ENCODE measurements around the gene GPR137B. TPM values are rescaled to one million over a fixed set of nuclear protein-coding genes. Genes with fewer than 3 reads are reported as not detected.
"Not testable (repeated sequence)": the region's sequence is repeated elsewhere in the genome, so short reads cannot be mapped to it uniquely, and the experiment has no call there.

The GPR137B gene
- total RNA-seq, 2 experiments from 2014 or later: 7.2 to 8.1 TPM

- ATAC-seq (no peak), DNase-seq (no peak)
- ChIA-PET CTCF (interaction anchor here (1.4 to 1.8 kb wide), 2 partner anchors 11 to 14 kb away, joined by 3 to 5 read pairs; no protein-coding TSS in a partner anchor), POLR2A (interaction anchor here (0.6 to 1.4 kb wide), 3 partner anchors 8 to 191 kb away, joined by 3 to 4 read pairs (median 4); no protein-coding TSS in a partner anchor)
- no peaks in the 10 kb centered on the region for H3K9me3 Mint-ChIP-seq
- no peak overlapping the region for H3K27ac Mint-ChIP-seq
- intact Hi-C loops (cut with micrococcal nuclease): no loop called here
- peaks cover 27% of the 10 kb centered on the region for H3K4me1 Mint-ChIP-seq (ENCODE audit: low read depth)
- TF ChIP-seq CTCF (IDR thresholded peaks at IDR 0.05): no peak
- H3K36me3 Mint-ChIP-seq (ENCODE audit: low read depth): peaks cover 2% of the 10 kb centered on the region
- no peak overlapping the region for H3K4me3 Mint-ChIP-seq
- H3K27me3 Mint-ChIP-seq: no peaks in the 10 kb centered on the region
Measured at GRCh38 chr1:236155399-236155767, 13.0 kb downstream of the GPR137B start.

- no peak for ATAC-seq
- Mint-ChIP-seq H3K9me3 (peaks cover 2% of the 10 kb centered on the region), H3K4me1 (ENCODE audit: low read depth) (peaks cover 32% of the 10 kb centered on the region), H3K36me3 (ENCODE audit: low read depth) (peaks cover 8% of the 10 kb centered on the region), H3K4me3 (no peak overlapping the region), H3K27me3 (no peaks in the 10 kb centered on the region), H3K27ac (no peak overlapping the region)
- no peak for TF ChIP-seq CTCF (IDR thresholded peaks at IDR 0.05)
- ChIA-PET POLR2A (interaction anchor here (1.0 to 1.4 kb wide), 3 partner anchors 9 to 241 kb away, joined by 3 to 4 read pairs (median 4); no protein-coding TSS in a partner anchor), CTCF (interaction anchor here (1.4 to 1.8 kb wide), 2 partner anchors 12 to 15 kb away, joined by 3 to 5 read pairs; no protein-coding TSS in a partner anchor)
- intact Hi-C loops (cut with micrococcal nuclease): no loop called here
- no peak for DNase-seq
Measured at GRCh38 chr1:236155841-236156503, 13.6 kb downstream of the GPR137B start.

- CTCF ChIA-PET: interaction anchor here (1.8 kb wide), 1 partner anchor 13 kb away, joined by 5 read pairs; no protein-coding TSS in a partner anchor
- POLR2A ChIA-PET: interaction anchor here (0.6 to 1.4 kb wide), 4 partner anchors 10 to 240 kb away, joined by 3 to 4 read pairs (median 4); no protein-coding TSS in a partner anchor
Measured at GRCh38 chr1:236156512-236157208, 14.3 kb downstream of the GPR137B start.

GRCh38 chr1:236158072-236158471 lies 15.7 kb downstream of the GPR137B start:
- Mint-ChIP-seq H3K36me3 (ENCODE audit: low read depth) (peaks cover 20% of the 10 kb centered on the region), H3K9me3 (peaks cover 15% of the 10 kb centered on the region), H3K4me1 (ENCODE audit: low read depth) (peaks cover 38% of the 10 kb centered on the region)
- H3K4me3 Mint-ChIP-seq; H3K27ac Mint-ChIP-seq; intact Hi-C loops (cut with micrococcal nuclease); DNase-seq; H3K27me3 Mint-ChIP-seq; ATAC-seq: not testable (repeated sequence)
- CTCF ChIA-PET: interaction anchor here (1.2 kb wide), 1 partner anchor 54 kb away, joined by 3 read pairs; no protein-coding TSS in a partner anchor
- POLR2A ChIA-PET: interaction anchor here (0.7 to 2.7 kb wide), 2 partner anchors 11 to 300 kb away, joined by 3 to 7 read pairs; no protein-coding TSS in a partner anchor

More at GRCh38 chr1:236156512-236157208, 14.3 kb downstream of the GPR137B start:
- ATAC-seq: peak; percentile 83
- peaks cover 15% of the 10 kb centered on the region for H3K36me3 Mint-ChIP-seq (ENCODE audit: low read depth)
- peaks cover 8% of the 10 kb centered on the region for H3K9me3 Mint-ChIP-seq
- peaks cover 38% of the 10 kb centered on the region for H3K4me1 Mint-ChIP-seq (ENCODE audit: low read depth)
- TF ChIP-seq CTCF (IDR thresholded peaks at IDR 0.05): no peak
- H3K27me3 Mint-ChIP-seq: no peaks in the 10 kb centered on the region
- H3K27ac Mint-ChIP-seq: no peak overlapping the region
- peak; percentile 65 for DNase-seq
- H3K4me3 Mint-ChIP-seq: no peak overlapping the region
- intact Hi-C loops (cut with micrococcal nuclease): no loop called here

GRCh38 chr1:236158719-236159118 lies 16.4 kb downstream of the GPR137B start:
- H3K27ac Mint-ChIP-seq: no peak overlapping the region
- H3K4me1 Mint-ChIP-seq (ENCODE audit: low read depth): peaks cover 45% of the 10 kb centered on the region
- intact Hi-C loops (cut with micrococcal nuclease): no loop called here
- TF ChIP-seq CTCF (IDR thresholded peaks at IDR 0.05): no peak
- ChIA-PET POLR2A (interaction anchor here (0.7 to 2.7 kb wide), 2 partner anchors 11 to 299 kb away, joined by 3 to 7 read pairs; no protein-coding TSS in a partner anchor), CTCF (interaction anchor here (1.2 kb wide), 1 partner anchor 55 kb away, joined by 3 read pairs; no protein-coding TSS in a partner anchor)
- H3K4me3 Mint-ChIP-seq: no peak overlapping the region
- peaks cover 21% of the 10 kb centered on the region for H3K9me3 Mint-ChIP-seq
- DNase-seq (no peak), ATAC-seq (no peak)
- no peaks in the 10 kb centered on the region for H3K27me3 Mint-ChIP-seq
- H3K36me3 Mint-ChIP-seq (ENCODE audit: low read depth): peaks cover 25% of the 10 kb centered on the region

Measured in activated CD8-positive, alpha-beta T cell treated with anti-CD3 and anti-CD28 coated beads for 36 hours (primary cell).